ENCODE results near the gene SMIM38. TPM values are rescaled to one million over a fixed set of nuclear protein-coding genes. Genes with fewer than 3 reads are reported as not detected.

The SMIM38 gene
- total RNA-seq, 2 experiments from 2014 or later = 0.19 to 0.20 TPM

GRCh38 chr11:69170704-69171103, 15.0 kb downstream of the SMIM38 start:
- Mint-ChIP-seq H3K9me3 (peaks cover 1% of the 10 kb centered on the region), H3K27me3 (peaks cover 4% of the 10 kb centered on the region), H3K4me1 (peaks cover 16% of the 10 kb centered on the region), H3K36me3 (no peaks in the 10 kb centered on the region), H3K27ac (no peak overlapping the region), H3K4me3 (no peak overlapping the region)
- no peak for DNase-seq

GRCh38 chr11:69171476-69172240, 15.9 kb downstream of the SMIM38 start:
- Mint-ChIP-seq H3K36me3 (no peaks in the 10 kb centered on the region), H3K27me3 (peaks cover 4% of the 10 kb centered on the region), H3K4me3 (no peak overlapping the region), H3K9me3 (peaks cover 1% of the 10 kb centered on the region), H3K4me1 (peaks cover 12% of the 10 kb centered on the region), H3K27ac (no peak overlapping the region)
- no peak for DNase-seq

GRCh38 chr11:69172674-69173073, 16.9 kb downstream of the SMIM38 start:
- Mint-ChIP-seq H3K27ac (no peak overlapping the region), H3K9me3 (peaks cover 1% of the 10 kb centered on the region), H3K4me1 (peaks cover 3% of the 10 kb centered on the region), H3K36me3 (no peaks in the 10 kb centered on the region), H3K4me3 (no peak overlapping the region), H3K27me3 (peaks cover under 1% of the 10 kb centered on the region)
- DNase-seq = no peak

GRCh38 chr11:69173331-69173730, 17.6 kb downstream of the SMIM38 start:
- no peak for DNase-seq
- Mint-ChIP-seq H3K27ac (no peak overlapping the region), H3K9me3 (peaks cover 1% of the 10 kb centered on the region), H3K36me3 (no peaks in the 10 kb centered on the region), H3K4me1 (peaks cover 1% of the 10 kb centered on the region), H3K27me3 (no peaks in the 10 kb centered on the region), H3K4me3 (no peak overlapping the region)

- no peaks in the 10 kb centered on the region for H3K27me3 Mint-ChIP-seq
- H3K4me1 Mint-ChIP-seq = no peaks in the 10 kb centered on the region
- no peak overlapping the region for H3K27ac Mint-ChIP-seq
- DNase-seq = no peak
- peaks cover 1% of the 10 kb centered on the region for H3K9me3 Mint-ChIP-seq
- H3K36me3 Mint-ChIP-seq = no peaks in the 10 kb centered on the region
- no peak overlapping the region for H3K4me3 Mint-ChIP-seq
Measured at GRCh38 chr11:69173925-69174581, 18.3 kb downstream of the SMIM38 start.

- H3K4me1 Mint-ChIP-seq = no peaks in the 10 kb centered on the region
- peaks cover 1% of the 10 kb centered on the region for H3K9me3 Mint-ChIP-seq
- no peak overlapping the region for H3K27ac Mint-ChIP-seq
- no peak for DNase-seq
- H3K36me3 Mint-ChIP-seq = no peaks in the 10 kb centered on the region
- no peak overlapping the region for H3K4me3 Mint-ChIP-seq
- H3K27me3 Mint-ChIP-seq = no peaks in the 10 kb centered on the region
Measured at GRCh38 chr11:69174841-69175240, 19.1 kb downstream of the SMIM38 start.

- H3K4me3 Mint-ChIP-seq = no peak overlapping the region
- H3K27me3 Mint-ChIP-seq = no peaks in the 10 kb centered on the region
- H3K4me1 Mint-ChIP-seq = no peaks in the 10 kb centered on the region
- H3K27ac Mint-ChIP-seq = no peak overlapping the region
- peaks cover 3% of the 10 kb centered on the region for H3K9me3 Mint-ChIP-seq
- peaks cover 2% of the 10 kb centered on the region for H3K36me3 Mint-ChIP-seq
- DNase-seq = no peak
Measured at GRCh38 chr11:69178819-69179482, 23.2 kb downstream of the SMIM38 start.

GRCh38 chr11:69180226-69180625, 24.5 kb downstream of the SMIM38 start:
- no peaks in the 10 kb centered on the region for H3K27me3 Mint-ChIP-seq
- H3K27ac Mint-ChIP-seq = no peak overlapping the region
- no peak overlapping the region for H3K4me3 Mint-ChIP-seq
- no peak for DNase-seq
- no peaks in the 10 kb centered on the region for H3K4me1 Mint-ChIP-seq
- H3K36me3 Mint-ChIP-seq = peaks cover 2% of the 10 kb centered on the region
- H3K9me3 Mint-ChIP-seq = peaks cover 3% of the 10 kb centered on the region

GRCh38 chr11:69180726-69181125, 25.0 kb downstream of the SMIM38 start:
- Mint-ChIP-seq H3K9me3 (peaks cover 2% of the 10 kb centered on the region), H3K27me3 (no peaks in the 10 kb centered on the region), H3K36me3 (peaks cover 2% of the 10 kb centered on the region), H3K4me3 (no peak overlapping the region), H3K27ac (no peak overlapping the region), H3K4me1 (no peaks in the 10 kb centered on the region)
- no peak for DNase-seq

GRCh38 chr11:69183613-69184012, 27.9 kb downstream of the SMIM38 start:
- peaks cover 2% of the 10 kb centered on the region for H3K9me3 Mint-ChIP-seq
- no peak for DNase-seq
- H3K27me3 Mint-ChIP-seq = no peaks in the 10 kb centered on the region
- H3K36me3 Mint-ChIP-seq = peaks cover 2% of the 10 kb centered on the region
- H3K4me1 Mint-ChIP-seq = no peaks in the 10 kb centered on the region
- no peak overlapping the region for H3K27ac Mint-ChIP-seq
- no peak overlapping the region for H3K4me3 Mint-ChIP-seq

- DNase-seq = no peak
- Mint-ChIP-seq H3K4me1 (no peaks in the 10 kb centered on the region), H3K36me3 (no peaks in the 10 kb centered on the region), H3K27me3 (no peaks in the 10 kb centered on the region), H3K4me3 (no peak overlapping the region), H3K27ac (no peak overlapping the region), H3K9me3 (no peaks in the 10 kb centered on the region)
Measured at GRCh38 chr11:69186316-69187260, 30.9 kb downstream of the SMIM38 start.

GRCh38 chr11:69187540-69188065, 31.9 kb downstream of the SMIM38 start:
- Mint-ChIP-seq H3K4me1 (no peaks in the 10 kb centered on the region), H3K27ac (no peak overlapping the region), H3K9me3 (no peaks in the 10 kb centered on the region), H3K36me3 (no peaks in the 10 kb centered on the region), H3K4me3 (no peak overlapping the region), H3K27me3 (no peaks in the 10 kb centered on the region)
- DNase-seq = no peak

- no peak overlapping the region for H3K27ac Mint-ChIP-seq
- no peak overlapping the region for H3K4me3 Mint-ChIP-seq
- DNase-seq = no peak
- H3K36me3 Mint-ChIP-seq = no peaks in the 10 kb centered on the region
- H3K9me3 Mint-ChIP-seq = no peaks in the 10 kb centered on the region
- no peaks in the 10 kb centered on the region for H3K27me3 Mint-ChIP-seq
- H3K4me1 Mint-ChIP-seq = no peaks in the 10 kb centered on the region
Measured at GRCh38 chr11:69189059-69189458, 33.3 kb downstream of the SMIM38 start.

GRCh38 chr11:69190796-69191536, 35.2 kb downstream of the SMIM38 start:
- Mint-ChIP-seq H3K36me3 (no peaks in the 10 kb centered on the region), H3K27me3 (no peaks in the 10 kb centered on the region), H3K27ac (no peak overlapping the region), H3K4me3 (no peak overlapping the region), H3K9me3 (peaks cover 3% of the 10 kb centered on the region), H3K4me1 (no peaks in the 10 kb centered on the region)
- DNase-seq = no peak
